ENCODE results near the gene PRICKLE2.

The PRICKLE2 gene

GRCh38 chr3:64074060-64074459 is 151.2 kb downstream of the PRICKLE2 start:
- Histone ChIP-seq H3K27me3 (ENCODE audit: control insufficient read depth, insufficient read depth, low read length) (no peaks in the 10 kb centered on the region), H3K27ac (ENCODE audit: low read depth, low read length) (no peak overlapping the region), H3K4me3 (ENCODE audit: low read length) (no peak overlapping the region), H3K9ac (ENCODE audit: low read length) (no peak overlapping the region), H3K4me1 (ENCODE audit: control insufficient read depth, insufficient read depth, low read length) (no peaks in the 10 kb centered on the region), H3K36me3 (ENCODE audit: control insufficient read depth, insufficient read depth, low read length) (no peaks in the 10 kb centered on the region)

GRCh38 chr3:64073158-64073761 is 152.0 kb downstream of the PRICKLE2 start:
- no peaks in the 10 kb centered on the region for H3K36me3 ChIP-seq (ENCODE audit: control insufficient read depth, insufficient read depth, low read length)
- no peaks in the 10 kb centered on the region for H3K27me3 ChIP-seq (ENCODE audit: control insufficient read depth, insufficient read depth, low read length)
- H3K9ac ChIP-seq (ENCODE audit: low read length), result no peak overlapping the region
- H3K27ac ChIP-seq (ENCODE audit: low read depth, low read length), result no peak overlapping the region
- no peaks in the 10 kb centered on the region for H3K4me1 ChIP-seq (ENCODE audit: control insufficient read depth, insufficient read depth, low read length)
- H3K4me3 ChIP-seq (ENCODE audit: low read length), result no peak overlapping the region

- Histone ChIP-seq H3K27me3 (ENCODE audit: control insufficient read depth, insufficient read depth, low read length) (no peaks in the 10 kb centered on the region), H3K4me1 (ENCODE audit: control insufficient read depth, insufficient read depth, low read length) (no peaks in the 10 kb centered on the region), H3K36me3 (ENCODE audit: control insufficient read depth, insufficient read depth, low read length) (no peaks in the 10 kb centered on the region), H3K4me3 (ENCODE audit: low read length) (no peak overlapping the region), H3K9ac (ENCODE audit: low read length) (no peak overlapping the region), H3K27ac (ENCODE audit: low read depth, low read length) (no peak overlapping the region)
These were observed 153.1 kb downstream of the PRICKLE2 start for GRCh38 chr3:64072126-64072525.

GRCh38 chr3:64070704-64071103 is 154.6 kb downstream of the PRICKLE2 start:
- no peak overlapping the region for H3K4me3 ChIP-seq (ENCODE audit: low read length)
- no peaks in the 10 kb centered on the region for H3K36me3 ChIP-seq (ENCODE audit: control insufficient read depth, insufficient read depth, low read length)

GRCh38 chr3:64067506-64068346 is 157.5 kb downstream of the PRICKLE2 start:
- Histone ChIP-seq H3K4me3 (ENCODE audit: low read length) (no peak overlapping the region), H3K36me3 (ENCODE audit: control insufficient read depth, insufficient read depth, low read length) (no peaks in the 10 kb centered on the region), H3K27ac (ENCODE audit: low read depth, low read length) (no peak overlapping the region), H3K27me3 (ENCODE audit: control insufficient read depth, insufficient read depth, low read length) (no peaks in the 10 kb centered on the region), H3K9ac (ENCODE audit: low read length) (no peak overlapping the region), H3K4me1 (ENCODE audit: control insufficient read depth, insufficient read depth, low read length) (no peaks in the 10 kb centered on the region)

More at GRCh38 chr3:64070704-64071103, 154.6 kb downstream of the PRICKLE2 start:
- Histone ChIP-seq H3K9ac (ENCODE audit: low read length) (no peak overlapping the region), H3K27me3 (ENCODE audit: control insufficient read depth, insufficient read depth, low read length) (no peaks in the 10 kb centered on the region), H3K4me1 (ENCODE audit: control insufficient read depth, insufficient read depth, low read length) (no peaks in the 10 kb centered on the region), H3K27ac (ENCODE audit: low read depth, low read length) (no peak overlapping the region)

- Histone ChIP-seq H3K9ac (ENCODE audit: low read length) (no peak overlapping the region), H3K4me1 (ENCODE audit: control insufficient read depth, insufficient read depth, low read length) (no peaks in the 10 kb centered on the region), H3K27ac (ENCODE audit: low read depth, low read length) (no peak overlapping the region)
These were observed 160.5 kb downstream of the PRICKLE2 start for GRCh38 chr3:64064804-64065203.

GRCh38 chr3:64063983-64064438 is 161.3 kb downstream of the PRICKLE2 start:
- no peak overlapping the region for H3K4me3 ChIP-seq (ENCODE audit: low read length)

More at GRCh38 chr3:64064804-64065203, 160.5 kb downstream of the PRICKLE2 start:
- Histone ChIP-seq H3K27me3 (ENCODE audit: control insufficient read depth, insufficient read depth, low read length) (no peaks in the 10 kb centered on the region), H3K36me3 (ENCODE audit: control insufficient read depth, insufficient read depth, low read length) (no peaks in the 10 kb centered on the region), H3K4me3 (ENCODE audit: low read length) (no peak overlapping the region)

GRCh38 chr3:64063207-64063982 is 161.9 kb downstream of the PRICKLE2 start:
- no peak overlapping the region for H3K9ac ChIP-seq (ENCODE audit: low read length)
- H3K36me3 ChIP-seq (ENCODE audit: control insufficient read depth, insufficient read depth, low read length), result no peaks in the 10 kb centered on the region
- H3K27me3 ChIP-seq (ENCODE audit: control insufficient read depth, insufficient read depth, low read length), result no peaks in the 10 kb centered on the region
- no peak overlapping the region for H3K27ac ChIP-seq (ENCODE audit: low read depth, low read length)
- no peaks in the 10 kb centered on the region for H3K4me1 ChIP-seq (ENCODE audit: control insufficient read depth, insufficient read depth, low read length)
- H3K4me3 ChIP-seq (ENCODE audit: low read length), result no peak overlapping the region

More at GRCh38 chr3:64063983-64064438, 161.3 kb downstream of the PRICKLE2 start:
- Histone ChIP-seq H3K4me1 (ENCODE audit: control insufficient read depth, insufficient read depth, low read length) (no peaks in the 10 kb centered on the region), H3K36me3 (ENCODE audit: control insufficient read depth, insufficient read depth, low read length) (no peaks in the 10 kb centered on the region), H3K9ac (ENCODE audit: low read length) (no peak overlapping the region), H3K27me3 (ENCODE audit: control insufficient read depth, insufficient read depth, low read length) (no peaks in the 10 kb centered on the region), H3K27ac (ENCODE audit: low read depth, low read length) (no peak overlapping the region)

GRCh38 chr3:64061628-64062027 is 163.6 kb downstream of the PRICKLE2 start:
- Histone ChIP-seq H3K4me3 (ENCODE audit: low read length) (no peak overlapping the region), H3K4me1 (ENCODE audit: control insufficient read depth, insufficient read depth, low read length) (no peaks in the 10 kb centered on the region), H3K27ac (ENCODE audit: low read depth, low read length) (no peak overlapping the region), H3K27me3 (ENCODE audit: control insufficient read depth, insufficient read depth, low read length) (no peaks in the 10 kb centered on the region), H3K9ac (ENCODE audit: low read length) (no peak overlapping the region), H3K36me3 (ENCODE audit: control insufficient read depth, insufficient read depth, low read length) (no peaks in the 10 kb centered on the region)

- Histone ChIP-seq H3K4me3 (ENCODE audit: low read length) (no peak overlapping the region), H3K36me3 (ENCODE audit: control insufficient read depth, insufficient read depth, low read length) (no peaks in the 10 kb centered on the region), H3K27me3 (ENCODE audit: control insufficient read depth, insufficient read depth, low read length) (no peaks in the 10 kb centered on the region), H3K9ac (ENCODE audit: low read length) (no peak overlapping the region), H3K27ac (ENCODE audit: low read depth, low read length) (no peak overlapping the region), H3K4me1 (ENCODE audit: control insufficient read depth, insufficient read depth, low read length) (no peaks in the 10 kb centered on the region)
These were observed 165.6 kb downstream of the PRICKLE2 start for GRCh38 chr3:64059484-64060175.

GRCh38 chr3:64058566-64058965 is 166.7 kb downstream of the PRICKLE2 start:
- Histone ChIP-seq H3K36me3 (ENCODE audit: control insufficient read depth, insufficient read depth, low read length) (no peaks in the 10 kb centered on the region), H3K27ac (ENCODE audit: low read depth, low read length) (no peak overlapping the region), H3K4me3 (ENCODE audit: low read length) (no peak overlapping the region), H3K9ac (ENCODE audit: low read length) (no peak overlapping the region), H3K4me1 (ENCODE audit: control insufficient read depth, insufficient read depth, low read length) (no peaks in the 10 kb centered on the region), H3K27me3 (ENCODE audit: control insufficient read depth, insufficient read depth, low read length) (no peaks in the 10 kb centered on the region)

- no peak overlapping the region for H3K27ac ChIP-seq (ENCODE audit: low read depth, low read length)
- H3K4me1 ChIP-seq (ENCODE audit: control insufficient read depth, insufficient read depth, low read length), result no peaks in the 10 kb centered on the region
- H3K9ac ChIP-seq (ENCODE audit: low read length), result no peak overlapping the region
- no peaks in the 10 kb centered on the region for H3K36me3 ChIP-seq (ENCODE audit: control insufficient read depth, insufficient read depth, low read length)
- no peak overlapping the region for H3K4me3 ChIP-seq (ENCODE audit: low read length)
- no peaks in the 10 kb centered on the region for H3K27me3 ChIP-seq (ENCODE audit: control insufficient read depth, insufficient read depth, low read length)
These were observed 168.0 kb downstream of the PRICKLE2 start for GRCh38 chr3:64057231-64057630.
